ENCODE data around the gene NTN4.

DNA sequence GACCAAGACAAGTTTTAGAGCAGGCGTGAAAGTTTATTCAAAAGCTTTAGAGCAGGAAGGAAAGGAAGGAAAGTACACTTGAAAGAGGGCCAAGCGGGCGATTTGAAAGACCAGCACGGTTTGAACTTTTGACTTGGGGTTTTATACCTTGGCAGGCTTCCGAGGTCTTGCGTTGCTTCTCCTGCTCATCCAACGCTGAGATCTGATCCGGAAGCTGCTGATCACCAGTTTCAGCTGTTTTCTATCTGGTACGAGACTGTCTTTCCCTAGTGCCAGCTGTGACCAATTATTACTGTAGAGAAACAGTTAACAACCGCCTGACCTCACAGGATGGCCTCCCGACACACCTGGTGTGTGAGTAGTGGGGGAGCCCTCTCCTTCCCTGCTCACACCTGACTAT lies 47.6 kb upstream of the NTN4 start:
- TF ChIP-seq EZH2phosphoT487 (IDR thresholded peaks at IDR 0.05; ENCODE audit: insufficient read depth, low read depth) (no peak), EZH2 (IDR thresholded peaks at IDR 0.05; ENCODE audit: insufficient read depth, poor library complexity, severe bottlenecking) (no peak)
